ENCODE results near the gene DBF4.
"Not testable (repeated sequence)": the region's sequence is repeated elsewhere in the genome, so short reads cannot be mapped to it uniquely, and the experiment has no call there.

The DBF4 gene

DNA sequence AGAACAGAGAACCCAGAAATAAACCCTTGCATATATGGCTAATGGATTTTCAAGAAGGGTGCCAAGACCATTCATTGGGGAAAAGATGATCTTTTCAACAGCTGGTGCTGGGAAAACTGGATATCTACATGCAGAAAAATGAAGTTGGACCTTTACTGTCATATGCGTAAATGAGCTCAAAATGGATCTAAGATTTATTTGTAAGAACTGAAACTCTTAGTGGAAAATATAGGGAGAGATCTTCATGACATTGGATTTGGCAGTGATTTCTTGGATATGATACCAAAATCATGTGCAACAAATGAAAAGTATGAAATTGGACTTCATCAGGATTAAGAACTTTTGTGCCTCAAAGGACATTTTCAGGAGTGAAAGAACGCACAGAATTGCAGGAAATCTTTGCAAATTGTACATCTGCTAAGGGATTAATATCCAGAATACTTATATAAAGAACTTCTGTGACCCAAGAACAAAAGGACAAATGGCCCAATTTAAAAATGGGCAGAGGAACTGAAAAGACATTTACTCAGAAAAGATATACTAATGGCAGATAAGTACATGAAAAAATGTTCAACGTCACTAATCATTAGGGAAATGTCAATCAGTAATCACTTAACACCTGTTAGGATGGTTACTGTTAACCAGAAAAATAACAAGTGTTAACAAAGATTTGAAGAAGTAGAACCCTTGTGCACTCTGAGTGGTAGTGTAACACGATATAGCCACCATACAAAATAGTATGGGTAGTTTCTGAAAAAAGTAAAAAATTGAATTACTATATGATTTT is 6.1 kb downstream of the DBF4 start:
- no peak for DNase-seq

DNA sequence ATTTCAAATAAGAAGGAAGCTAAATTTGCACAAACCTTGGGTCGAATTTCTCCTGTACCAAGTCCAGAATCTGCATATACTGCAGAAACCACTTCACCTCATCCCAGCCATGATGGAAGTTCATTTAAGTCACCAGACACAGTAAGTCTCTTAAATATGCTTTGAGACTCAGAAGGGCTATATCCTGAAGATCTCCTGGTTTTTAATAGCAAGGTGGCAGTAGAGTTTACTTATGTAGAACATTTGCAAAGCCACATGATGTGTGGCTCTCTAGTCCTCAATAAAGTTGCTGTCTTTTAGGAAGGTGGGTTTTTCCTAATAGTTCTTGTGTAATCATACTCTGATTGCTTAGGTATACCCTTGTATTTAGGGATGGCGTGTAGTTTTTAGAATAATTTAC is 8.7 kb downstream of the DBF4 start:
- DNase-seq = peak in 1 of 2 experiments; percentile 18

- DNase-seq = peak in 1 of 2 experiments; percentile 48
Measured at GRCh38 chr7:87886875-87887274, 10.6 kb downstream of the DBF4 start.

GRCh38 chr7:87895363-87895762 is 19.1 kb downstream of the DBF4 start:
- DNase-seq = no peak

DNA sequence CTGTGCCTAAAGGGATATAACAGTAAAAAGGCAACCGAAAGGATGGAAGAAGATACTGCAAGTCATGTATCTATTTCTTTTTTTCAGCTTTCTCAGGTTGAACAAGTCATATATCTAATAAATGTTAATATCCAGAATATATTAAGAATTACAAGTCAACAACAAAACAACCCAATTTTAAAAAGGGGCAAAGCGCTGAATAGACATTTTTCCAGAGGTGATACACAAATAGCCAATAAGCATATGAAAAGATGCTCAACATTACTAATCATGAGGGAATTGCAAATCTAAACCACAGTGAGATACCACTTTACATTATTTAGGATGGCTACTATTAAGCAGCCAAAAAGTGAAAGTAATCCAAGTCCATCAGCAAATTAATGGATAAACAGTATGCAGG is 23.0 kb downstream of the DBF4 start:
- DNase-seq = no peak

DNA sequence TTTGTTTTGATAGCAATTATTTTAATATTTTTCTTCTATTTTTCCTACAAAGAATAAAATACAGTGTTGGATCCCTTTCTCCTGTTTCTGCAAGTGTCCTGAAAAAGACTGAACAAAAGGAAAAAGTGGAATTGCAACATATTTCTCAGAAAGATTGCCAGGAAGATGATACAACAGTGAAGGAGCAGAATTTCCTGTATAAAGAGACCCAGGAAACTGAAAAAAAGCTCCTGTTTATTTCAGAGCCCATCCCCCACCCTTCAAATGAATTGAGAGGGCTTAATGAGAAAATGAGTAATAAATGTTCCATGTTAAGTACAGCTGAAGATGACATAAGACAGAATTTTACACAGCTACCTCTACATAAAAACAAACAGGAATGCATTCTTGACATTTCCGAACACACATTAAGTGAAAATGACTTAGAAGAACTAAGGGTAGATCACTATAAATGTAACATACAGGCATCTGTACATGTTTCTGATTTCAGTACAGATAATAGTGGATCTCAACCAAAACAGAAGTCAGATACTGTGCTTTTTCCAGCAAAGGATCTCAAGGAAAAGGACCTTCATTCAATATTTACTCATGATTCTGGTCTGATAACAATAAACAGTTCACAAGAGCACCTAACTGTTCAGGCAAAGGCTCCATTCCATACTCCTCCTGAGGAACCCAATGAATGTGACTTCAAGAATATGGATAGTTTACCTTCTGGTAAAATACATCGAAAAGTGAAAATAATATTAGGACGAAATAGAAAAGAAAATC is 31.0 kb downstream of the DBF4 start:
- not testable (repeated sequence) for DNase-seq

DNA sequence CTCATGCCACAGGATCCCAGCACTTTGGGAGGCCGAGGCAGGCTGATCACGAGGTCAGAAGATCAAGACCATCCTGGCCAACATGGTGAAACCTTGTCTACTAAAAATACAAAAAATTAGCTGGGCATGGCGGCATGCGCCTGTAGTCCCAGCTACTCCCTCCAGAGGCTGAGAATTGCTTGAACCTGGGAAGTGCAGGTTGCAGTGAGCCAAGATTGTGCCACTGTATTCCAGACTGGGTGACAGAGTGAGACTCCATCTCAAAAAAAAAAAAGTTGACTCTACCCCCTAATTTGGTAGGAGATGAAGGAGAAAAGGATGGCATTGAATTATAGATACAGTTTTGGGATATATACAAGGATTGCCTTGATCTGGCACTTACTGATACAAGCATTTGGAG is 32.5 kb downstream of the DBF4 start:
- not testable (repeated sequence) for DNase-seq

- DNase-seq = no peak
Measured at GRCh38 chr7:87912121-87912520, 35.8 kb downstream of the DBF4 start.

GRCh38 chr7:87918740-87919139 is 42.4 kb downstream of the DBF4 start:
- no peak for DNase-seq

- DNase-seq = no peak
Measured at GRCh38 chr7:87919875-87920274, 43.6 kb downstream of the DBF4 start.

GRCh38 chr7:87920578-87920977 is 44.3 kb downstream of the DBF4 start:
- DNase-seq = no peak

DNA sequence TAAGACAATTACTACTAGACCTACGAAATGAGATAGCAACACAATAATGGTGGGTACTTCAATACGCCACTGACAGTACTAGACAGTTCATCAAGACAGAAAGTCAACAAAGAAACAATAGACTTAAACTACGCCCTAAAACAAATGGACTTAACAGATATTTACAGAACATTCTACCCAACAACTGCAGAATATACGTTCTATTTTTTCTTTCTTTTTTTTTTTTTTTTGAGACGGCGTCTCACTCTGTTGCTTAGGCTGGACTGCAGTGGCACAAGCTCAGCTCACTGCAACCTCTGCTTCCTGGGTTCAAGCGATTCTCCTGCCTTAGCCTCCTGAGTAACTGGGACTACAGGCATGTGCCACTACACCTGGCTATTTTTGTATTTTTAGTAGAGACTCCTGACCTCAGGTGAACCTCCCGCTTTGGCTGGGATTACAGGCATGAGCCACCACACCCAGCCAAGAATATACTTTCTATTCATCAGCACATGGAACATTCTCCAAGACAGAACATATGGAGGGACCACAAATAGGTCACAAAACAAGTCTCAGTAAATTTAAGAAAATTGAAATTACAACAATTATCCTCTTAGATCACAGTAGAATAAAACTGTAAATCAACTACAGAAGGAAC is 46.6 kb downstream of the DBF4 start:
- DNase-seq = not testable (repeated sequence)

- no peak for DNase-seq
Measured at GRCh38 chr7:87926581-87927461, 50.5 kb downstream of the DBF4 start.

DNA sequence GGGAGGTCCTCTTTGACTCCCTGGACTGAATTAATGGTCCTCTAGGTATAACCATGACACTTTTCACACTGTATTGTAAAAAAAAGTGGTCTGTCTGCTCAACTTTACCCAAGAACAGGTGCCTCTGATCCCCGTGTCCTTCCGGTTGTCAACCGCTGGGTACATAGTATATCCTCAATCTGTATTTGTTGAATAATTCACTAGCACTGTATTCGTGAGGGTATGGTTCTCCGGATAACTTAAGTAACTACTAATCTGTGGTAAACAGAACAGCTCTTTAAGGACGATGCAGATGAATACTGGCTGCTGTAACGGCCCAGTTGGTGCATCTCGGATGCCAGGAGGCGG is 57.3 kb downstream of the DBF4 start:
- no peak for DNase-seq

- peak; percentile 63 to 91 for DNase-seq
Measured at GRCh38 chr7:87933953-87934698, 57.8 kb downstream of the DBF4 start, which contains the start of gene ADAM22. Gene ADAM22, plus strand, starts transcription at chr7:87934251. Its CDS starts 215 bp downstream, at chr7:87934466.

GRCh38 chr7:87934699-87935383 is 58.5 kb downstream of the DBF4 start:
- DNase-seq = peak in 1 of 2 experiments; percentile 25

DNA sequence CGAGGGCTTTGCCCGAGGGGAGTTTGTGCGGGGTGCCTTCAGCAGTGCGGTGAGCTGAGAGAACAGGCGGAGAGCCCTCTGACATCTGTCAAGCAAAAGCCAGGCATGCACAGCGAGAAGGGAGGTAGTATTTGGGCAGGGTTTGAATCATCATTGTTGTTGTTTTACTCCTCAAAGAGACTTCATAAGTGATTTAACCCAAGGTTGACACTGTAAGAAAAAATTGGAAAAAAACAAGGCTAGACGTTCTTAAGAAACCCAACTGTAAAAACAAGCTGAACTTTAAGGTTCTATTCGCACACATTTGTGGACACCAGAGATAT is 59.1 kb downstream of the DBF4 start:
- DNase-seq = no peak

- no peak for DNase-seq
Measured at GRCh38 chr7:87941138-87941537, 64.8 kb downstream of the DBF4 start.

- DNase-seq = no peak
Measured at GRCh38 chr7:87944547-87944946, 68.3 kb downstream of the DBF4 start.

- DNase-seq = not testable (repeated sequence)
Measured at GRCh38 chr7:87945926-87946325, 69.6 kb downstream of the DBF4 start.

DNA sequence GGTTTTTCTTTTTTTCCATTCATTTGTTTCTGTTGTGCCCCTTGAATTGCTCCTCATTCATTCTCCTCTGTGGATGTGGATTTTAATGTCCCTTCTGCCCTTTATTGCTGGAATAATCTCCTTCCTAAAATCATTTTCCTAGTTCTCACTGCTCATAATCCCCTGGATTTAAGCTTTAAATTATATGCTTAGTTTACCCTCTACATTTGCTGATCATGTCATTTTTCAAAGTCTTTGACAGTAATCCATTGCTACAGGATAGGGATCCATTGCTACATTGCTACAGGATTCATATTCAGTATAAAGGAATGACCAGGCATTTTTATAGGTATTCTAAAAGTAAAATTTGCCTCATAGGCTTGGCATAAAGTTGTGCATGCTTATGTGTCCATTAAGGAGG is 72.1 kb downstream of the DBF4 start:
- DNase-seq = no peak
